ENCODE measurements around the gene IL25. TPM values are rescaled to one million over a fixed set of nuclear protein-coding genes. Genes with fewer than 3 reads are reported as not detected.
A peak's percentile ranks its signal among the peaks of the same experiment; 100 is the strongest.
"Not testable (repeated sequence)": the region's sequence is repeated elsewhere in the genome, so short reads cannot be mapped to it uniquely, and the experiment has no call there.

IL25 gene
- total RNA-seq, result not detected in 3 replicates

GRCh38 chr14:23372509-23372908, at the start of gene IL25:
Gene IL25 (plus strand): TSS chr14:23372809.
- DNase-seq (ENCODE audit: low spot score in 2 of 2, unreplicated experiment in 2 of 2), result no peak
- Mint-ChIP-seq H3K4me3 (no peak within 1 kb of the TSS), H3K27me3 (ENCODE audit: low read depth) (peaks cover 7% of the 10 kb centered on the region), H3K36me3 (no peaks in the 10 kb centered on the region), H3K4me1 (no peaks in the 10 kb centered on the region), H3K9me3 (no peaks in the 10 kb centered on the region), H3K27ac (no peak within 1 kb of the TSS)
- no peak for TF ChIP-seq CTCF (IDR thresholded peaks at IDR 0.05; ENCODE audit: unreplicated experiment)

- Mint-ChIP-seq H3K9me3 (no peaks in the 10 kb centered on the region), H3K27ac (peak overlapping the region; percentile 66), H3K36me3 (peaks cover 16% of the 10 kb centered on the region), H3K4me1 (peaks cover 32% of the 10 kb centered on the region), H3K27me3 (ENCODE audit: low read depth) (no peaks in the 10 kb centered on the region), H3K4me3 (no peak overlapping the region)
- TF ChIP-seq CTCF (IDR thresholded peaks at IDR 0.05; ENCODE audit: unreplicated experiment), result no peak
- no peak for DNase-seq (ENCODE audit: low spot score in 2 of 2, unreplicated experiment in 2 of 2)
These were observed 48.7 kb upstream of the IL25 start for GRCh38 chr14:23323838-23324454.

GRCh38 chr14:23324455-23324846, 48.2 kb upstream of the IL25 start:
- Mint-ChIP-seq H3K27ac (no peak overlapping the region), H3K27me3 (ENCODE audit: low read depth) (no peaks in the 10 kb centered on the region), H3K4me3 (no peak overlapping the region), H3K36me3 (peaks cover 16% of the 10 kb centered on the region), H3K9me3 (no peaks in the 10 kb centered on the region), H3K4me1 (peaks cover 32% of the 10 kb centered on the region)
- no peak for TF ChIP-seq CTCF (IDR thresholded peaks at IDR 0.05; ENCODE audit: unreplicated experiment)
- DNase-seq (ENCODE audit: low spot score in 2 of 2, unreplicated experiment in 2 of 2), result no peak

- peaks cover 11% of the 10 kb centered on the region for H3K36me3 Mint-ChIP-seq
- peaks cover 28% of the 10 kb centered on the region for H3K4me1 Mint-ChIP-seq
- H3K27ac Mint-ChIP-seq, result no peak overlapping the region
- no peak for TF ChIP-seq CTCF (IDR thresholded peaks at IDR 0.05; ENCODE audit: unreplicated experiment)
- no peak for DNase-seq (ENCODE audit: low spot score in 2 of 2, unreplicated experiment in 2 of 2)
- H3K4me3 Mint-ChIP-seq, result no peak overlapping the region
- H3K27me3 Mint-ChIP-seq (ENCODE audit: low read depth), result no peaks in the 10 kb centered on the region
- H3K9me3 Mint-ChIP-seq, result no peaks in the 10 kb centered on the region
These were observed 47.6 kb upstream of the IL25 start for GRCh38 chr14:23324993-23325392.

- H3K27me3 Mint-ChIP-seq (ENCODE audit: low read depth); H3K4me3 Mint-ChIP-seq; DNase-seq (ENCODE audit: low spot score in 2 of 2, unreplicated experiment in 2 of 2); H3K9me3 Mint-ChIP-seq: not testable (repeated sequence)
- peak overlapping the region; percentile 64 for H3K27ac Mint-ChIP-seq
- H3K4me1 Mint-ChIP-seq, result peaks cover 21% of the 10 kb centered on the region
- peaks cover 11% of the 10 kb centered on the region for H3K36me3 Mint-ChIP-seq
These were observed 46.9 kb upstream of the IL25 start for GRCh38 chr14:23325746-23326145.

GRCh38 chr14:23326491-23327332, 45.9 kb upstream of the IL25 start:
- Mint-ChIP-seq H3K4me1 (peaks cover 19% of the 10 kb centered on the region), H3K27ac (peak overlapping the region; percentile 69), H3K27me3 (ENCODE audit: low read depth) (no peaks in the 10 kb centered on the region), H3K9me3 (no peaks in the 10 kb centered on the region), H3K4me3 (no peak overlapping the region), H3K36me3 (peaks cover 11% of the 10 kb centered on the region)
- no peak for TF ChIP-seq CTCF (IDR thresholded peaks at IDR 0.05; ENCODE audit: unreplicated experiment)
- DNase-seq (ENCODE audit: low spot score in 2 of 2, unreplicated experiment in 2 of 2), result no peak

Measured in mesothelial cell of epicardium (in vitro differentiated cells).